Heart left ventricle (tissue), 16 donors: ENCODE measurements around the gene SGSM2. TPM values are rescaled to one million over a fixed set of nuclear protein-coding genes. Genes with fewer than 3 reads are reported as not detected.

Experiments
- ATAC-seq, 4 donors: fragments of 200-7000 bp; cut with Tn5 transposase; one replicate each; pipeline ENCODE4 v1.9.1; 2020 to 2022; ENCODE audit warnings: moderate library complexity in 4 of 4, mild to moderate bottlenecking in 3 of 4, moderate number of reproducible peaks in 1 of 4
- DNase-seq, 5 donors: peaks; one replicate each; pipeline ENCODE4 v3.0.0-alpha.2; 2020
- H3K27ac ChIP-seq, 12 donors: fragments of 200-600 bp; sonication (generic) in 4 of 12; one replicate each; pipeline versions ENCODE4 v1.5.0 to v1.8.0; 2016 to 2022; ENCODE audit warnings: mild to moderate bottlenecking in 2 of 12
- H3K27me3 ChIP-seq, 9 donors: fragments of 200-600 bp; sonication (generic) in 2 of 9; one replicate each; pipeline versions ENCODE4 v1.5.1 to v1.8.0; 2016 to 2022; ENCODE audit warnings: mild to moderate bottlenecking in 3 of 9
- H3K36me3 ChIP-seq, 9 donors: fragments of 200-600 bp; sonication (generic) in 2 of 9; one replicate each; pipeline versions ENCODE4 v1.5.0 to v1.8.0; 2018 to 2022; ENCODE audit warnings: mild to moderate bottlenecking in 2 of 9
- H3K4me1 ChIP-seq, 12 donors: fragments of 200-600 bp; sonication (generic) in 4 of 12; one replicate each; pipeline versions ENCODE4 v1.5.0 to v1.8.0; 2016 to 2022; ENCODE audit warnings: mild to moderate bottlenecking in 3 of 12
- H3K4me3 ChIP-seq, 12 donors: fragments of 200-600 bp; sonication (generic) in 4 of 12; one replicate each; pipeline versions ENCODE4 v1.5.0 to v1.8.0; 2017 to 2022; ENCODE audit warnings: mild to moderate bottlenecking in 9 of 12, moderate library complexity in 4 of 12
- H3K9me3 ChIP-seq, 12 donors: fragments of 200-600 bp; sonication (generic) in 4 of 12; one replicate each; pipeline versions ENCODE4 v1.5.0 to v1.8.0; 2016 to 2022; ENCODE audit warnings: mild to moderate bottlenecking in 1 of 12
- POLR2A ChIP-seq, 2 donors: fragments of 450-650 bp; IDR thresholded peaks; one replicate each; pipeline ENCODE4 v1.6.1; 2017; ENCODE audit warnings: antibody characterized with exemption in 2 of 2, mild to moderate bottlenecking in 2 of 2, moderate library complexity in 2 of 2
- WGBS, 4 donors: extraction: QIAGEN DNeasy Blood & Tissue Kit in 2 of 4; methylation state at CpG; one replicate each; pipeline versions ENCODE4 v1.1.5 to v1.1.7; 2013 to 2018; 5-methylcytosine and 5-hydroxymethylcytosine counted together
- intact Hi-C, 10 donors: fragments of 100-400 bp; cut with DNase I; formaldehyde crosslinking; loops; one replicate each; pipeline versions ENCODE4 v1.11.1 to v1.14.2; 2022
- polyA plus RNA-seq, 2 donors: library from polyadenylated mRNA; stranded (reverse); fragments of 200-250 nt; gene quantifications; one replicate each; pipeline ENCODE4 v1.2.3, GENCODE V29; 2013
- total RNA-seq, 9 donors: library from RNA; depleted of rRNA in 2 of 9; stranded (reverse); fragments of >200 nt in 2 of 9; fragmentation: NEBNext Ultra II Directional in 3 of 9; extraction: Animal tissue kit (Norgen Biotek cat#: 25700) in 3 of 9; gene quantifications; one replicate each; pipeline versions ENCODE4 v1.1.0 to v1.2.4, GENCODE V29; 2016 to 2023
- TF ChIP-seq, protein P1 (sequence below), 12 donors: fragments of 200-600 bp; sonication (generic) in 4 of 12; IDR thresholded peaks; one replicate each; pipeline versions ENCODE4 v1.5.0 to v1.8.0; 2018 to 2022; ENCODE audit warnings: antibody characterized with exemption in 12 of 12, mild to moderate bottlenecking in 5 of 12
- donor health status: ischemic (EF 13 %, LVEDD 7.1; RV severe dilation, severe dysfunction).
- donor health status: healthy with polysubstance abuse.
- donor health status: DM: no; HTN: yes; CAD: no.
- donor health status: DM: no; HTN: no; CAD: no.
- donor health status: ischemic (EF 25% LVEDD 6.9; RV normal size, moderate dysfunction).
- donor health status: ischemic (EF 25% LVEDD 5.7; RV mildly dilated, moderate dysfunction).
- donor health status: healthy.
- donor health status: DM: yes; HTN: yes; CAD: no.
- donor health status: ischemic (EF 35%, LVEDD 5.7; RV mildly dilated, moderate dysfunction).
- donor health status: nonischemic (EF 11% LVEDD 7.7; RV severe dilation, severe dysfunction).
- donor health status: DM: yes; HTN: yes; CAD: no.
- donor health status: PGD.
- donor health status: ischemic (EF 29% LVEDD 5.4; RV normal size, mild dysfunction).
- donor health status: nonischemic (EF 23%, LVEDD 6.1; RV moderate dilation, normal function).

Gene SGSM2
- total and polyA plus RNA-seq, 11 donors = 17.0 to 35.1 (median 22.3) TPM

DNA sequence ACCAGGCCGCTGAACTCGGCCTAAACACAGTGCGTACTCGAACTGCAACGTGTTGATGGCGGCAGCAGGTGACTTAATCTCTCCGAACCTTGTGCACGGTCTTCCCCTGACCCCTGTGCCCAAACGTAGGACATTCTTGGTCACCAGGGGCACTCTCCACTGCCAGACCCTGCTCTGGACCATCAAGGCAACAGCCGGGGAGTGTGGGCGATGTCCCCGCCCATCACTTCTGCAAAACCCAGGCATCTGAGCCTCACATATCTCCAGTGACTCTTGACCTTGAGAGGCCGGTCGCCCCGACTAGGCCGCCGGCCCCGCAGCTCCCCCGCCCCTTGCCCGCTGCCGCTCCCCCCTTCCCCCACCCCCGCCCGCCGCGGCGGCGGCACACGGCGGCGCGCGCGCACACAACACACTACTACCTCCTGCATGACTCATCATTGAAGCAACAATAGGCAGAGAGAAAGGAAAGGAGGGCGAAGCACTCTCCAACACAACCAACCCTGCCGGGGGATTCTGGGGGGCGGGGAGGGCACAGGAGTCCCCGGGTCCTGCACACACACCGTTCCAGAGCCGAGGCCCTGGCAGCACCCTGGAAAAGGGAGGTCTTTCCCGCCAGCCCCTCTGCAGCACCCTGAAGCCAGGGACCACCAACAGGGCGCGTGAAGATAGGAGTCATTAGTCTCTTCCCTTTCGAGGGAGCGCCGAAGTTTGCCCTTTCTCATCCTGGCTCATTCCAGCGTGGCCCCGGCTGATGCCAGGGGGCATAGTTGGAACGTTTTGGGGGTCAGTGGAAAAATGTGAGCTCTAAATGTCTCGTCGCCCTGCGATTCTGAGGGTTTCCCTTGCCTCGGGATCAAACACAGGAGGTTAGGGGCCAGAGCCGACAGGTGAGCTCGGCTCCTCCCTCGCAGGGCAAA, 61.6 kb downstream of the SGSM2 start:
- DNase-seq = peak; percentile 56 to 75 (median 66)
- 11 to 26% (median 12%) methylated on average over 12 to 55 of the region's 55 CpGs for WGBS, 4 donors
- Histone ChIP-seq H3K4me1 (peaks cover 29 to 78% (median 67%) of the 10 kb centered on the region in 12 donors), H3K36me3 (no peaks in the 10 kb centered on the region), H3K9me3 (no peaks in the 10 kb centered on the region), H3K27ac (peak overlapping the region; percentile 95 to 100 (median 99)), H3K4me3 (peak overlapping the region; percentile 71 to 99 (median 92)), H3K27me3 (no peaks in the 10 kb centered on the region)
- peak in 2 of 4 donors; percentile 6 to 13 for ATAC-seq
- intact Hi-C loops = loop anchor here in 1 of 10 donors (10.0 kb wide), 2 partner anchors 306 to 684 kb away; partner anchors contain the start of gene TLCD2
- TF ChIP-seq, protein P1, sequence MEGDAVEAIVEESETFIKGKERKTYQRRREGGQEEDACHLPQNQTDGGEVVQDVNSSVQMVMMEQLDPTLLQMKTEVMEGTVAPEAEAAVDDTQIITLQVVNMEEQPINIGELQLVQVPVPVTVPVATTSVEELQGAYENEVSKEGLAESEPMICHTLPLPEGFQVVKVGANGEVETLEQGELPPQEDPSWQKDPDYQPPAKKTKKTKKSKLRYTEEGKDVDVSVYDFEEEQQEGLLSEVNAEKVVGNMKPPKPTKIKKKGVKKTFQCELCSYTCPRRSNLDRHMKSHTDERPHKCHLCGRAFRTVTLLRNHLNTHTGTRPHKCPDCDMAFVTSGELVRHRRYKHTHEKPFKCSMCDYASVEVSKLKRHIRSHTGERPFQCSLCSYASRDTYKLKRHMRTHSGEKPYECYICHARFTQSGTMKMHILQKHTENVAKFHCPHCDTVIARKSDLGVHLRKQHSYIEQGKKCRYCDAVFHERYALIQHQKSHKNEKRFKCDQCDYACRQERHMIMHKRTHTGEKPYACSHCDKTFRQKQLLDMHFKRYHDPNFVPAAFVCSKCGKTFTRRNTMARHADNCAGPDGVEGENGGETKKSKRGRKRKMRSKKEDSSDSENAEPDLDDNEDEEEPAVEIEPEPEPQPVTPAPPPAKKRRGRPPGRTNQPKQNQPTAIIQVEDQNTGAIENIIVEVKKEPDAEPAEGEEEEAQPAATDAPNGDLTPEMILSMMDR (IDR thresholded peaks at IDR 0.05) = no peak
- no peak for TF ChIP-seq POLR2A (IDR thresholded peaks at IDR 0.05)

DNA sequence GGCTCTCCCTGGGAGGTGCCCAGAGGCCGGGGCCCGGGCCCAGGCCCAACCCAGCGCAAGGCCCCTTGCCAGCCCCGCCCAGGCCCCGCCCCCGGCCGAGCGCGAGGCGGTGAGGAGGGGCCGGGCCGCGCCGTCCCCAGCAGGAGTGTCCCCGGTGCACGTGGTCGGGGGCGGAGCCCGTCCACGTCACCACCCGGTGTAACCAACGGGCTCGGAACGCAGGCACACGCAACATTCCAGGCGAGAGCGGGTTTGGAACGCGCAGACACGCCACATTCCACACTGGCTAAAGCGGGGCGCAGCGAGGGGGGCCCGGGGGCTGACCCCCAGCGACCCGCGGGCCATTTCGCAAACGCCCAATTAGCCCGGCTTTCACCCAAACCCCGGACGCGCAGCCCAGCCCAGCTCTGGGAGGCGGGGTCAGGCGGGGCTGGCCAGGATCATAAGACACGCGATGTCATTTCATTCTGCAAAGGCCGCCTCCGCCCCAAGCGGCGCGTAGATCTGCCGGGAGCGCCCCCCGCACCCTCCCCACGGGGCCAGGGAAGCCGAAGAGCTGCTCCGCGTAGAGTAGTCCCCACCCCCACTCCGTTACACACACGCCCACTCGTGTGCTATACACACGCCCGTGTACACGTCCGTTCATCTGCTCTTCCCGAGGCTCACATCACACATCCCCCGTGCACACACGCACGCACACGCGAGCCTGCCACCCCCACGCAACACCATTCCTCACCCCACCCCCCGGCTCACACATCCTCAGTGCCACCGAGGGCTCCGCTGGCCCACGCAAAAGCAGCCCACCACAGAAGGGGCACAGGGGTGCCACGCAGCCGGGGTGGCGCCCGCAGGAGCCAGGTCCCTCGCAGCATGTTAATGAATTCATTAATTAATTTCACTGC, 62.5 kb downstream of the SGSM2 start:
- Histone ChIP-seq H3K4me1 (peaks cover 24 to 76% (median 65%) of the 10 kb centered on the region in 12 donors), H3K9me3 (no peaks in the 10 kb centered on the region), H3K27me3 (no peaks in the 10 kb centered on the region), H3K27ac (peak overlapping the region; percentile 95 to 100 (median 99)), H3K4me3 (peak overlapping the region; percentile 71 to 99 (median 92)), H3K36me3 (no peaks in the 10 kb centered on the region)
- TF ChIP-seq POLR2A (IDR thresholded peaks at IDR 0.05) = peak; percentile 19 to 78
- TF ChIP-seq, protein P1 (IDR thresholded peaks at IDR 0.05) = no peak
- WGBS, 4 donors = 0 to 2% (median 1%) methylated on average over 24 to 82 of the region's 82 CpGs
- peak; percentile 52 to 76 (median 67) for ATAC-seq
- peak; percentile 96 to 97 (median 96) for DNase-seq
- intact Hi-C loops = loop anchor here in 1 of 10 donors (10.0 kb wide), 2 partner anchors 305 to 685 kb away; partner anchors contain the start of gene TLCD2

DNA sequence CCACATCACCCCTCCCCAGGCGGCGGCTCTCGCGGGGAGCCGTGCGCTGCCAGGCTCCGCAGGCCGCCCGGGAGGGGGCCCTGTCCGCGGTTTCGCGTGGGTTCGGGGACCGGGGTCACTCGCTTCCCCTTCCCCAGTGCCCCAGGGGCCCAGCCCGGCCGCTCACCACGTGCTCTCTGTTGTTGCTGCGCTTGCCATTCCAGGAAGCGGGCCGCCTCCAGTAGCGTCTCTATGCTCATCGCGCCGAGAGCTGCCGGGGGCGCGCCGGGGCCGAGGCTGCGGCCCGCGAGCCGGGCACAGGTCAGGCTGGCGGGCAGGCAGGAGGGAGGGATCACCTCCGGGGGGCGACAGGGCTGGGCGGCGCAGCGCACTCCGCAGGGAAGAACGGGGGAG, 63.2 kb downstream of the SGSM2 start:
- intact Hi-C loops = no loop called here
- H3K36me3 ChIP-seq = no peaks in the 10 kb centered on the region
- 0 to 2% (median 1%) methylated on average over 15 to 43 of the region's 43 CpGs for WGBS, 4 donors
- H3K4me3 ChIP-seq = peak overlapping the region; percentile 71 to 99 (median 92)
- peaks cover 21 to 76% (median 61%) of the 10 kb centered on the region in 12 donors for H3K4me1 ChIP-seq
- ATAC-seq (no peak), DNase-seq (peak; percentile 57 to 80 (median 67))
- peak overlapping the region; percentile 94 to 100 (median 99) for H3K27ac ChIP-seq
- no peaks in the 10 kb centered on the region for H3K27me3 ChIP-seq
- no peak for TF ChIP-seq POLR2A (IDR thresholded peaks at IDR 0.05)
- TF ChIP-seq, protein P1 (IDR thresholded peaks at IDR 0.05) = no peak
- H3K9me3 ChIP-seq = no peaks in the 10 kb centered on the region
